ENCODE measurements around the gene PEX14.

- TF ChIP-seq POLR2AphosphoS5 (IDR thresholded peaks at IDR 0.05; ENCODE audit: insufficient read depth, low read depth, low read length) = no peak
- no peak for TF ChIP-seq CTCF (IDR thresholded peaks at IDR 0.05; ENCODE audit: extremely low read depth in 1 of 2, insufficient read depth in 1 of 2, low read depth in 1 of 2, low read length in 2 of 2)
- TF ChIP-seq POLR2A (IDR thresholded peaks at IDR 0.05; ENCODE audit: low read depth, low read length) = no peak
- no peak for TF ChIP-seq EZH2 (IDR thresholded peaks at IDR 0.05; ENCODE audit: borderline replicate concordance, low read depth, low read length, severe bottlenecking)
- TF ChIP-seq, protein P1, sequence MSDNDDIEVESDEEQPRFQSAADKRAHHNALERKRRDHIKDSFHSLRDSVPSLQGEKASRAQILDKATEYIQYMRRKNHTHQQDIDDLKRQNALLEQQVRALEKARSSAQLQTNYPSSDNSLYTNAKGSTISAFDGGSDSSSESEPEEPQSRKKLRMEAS (IDR thresholded peaks at IDR 0.05; ENCODE audit: insufficient read depth, insufficient read length) = no peak
- no peak for TF ChIP-seq JUN (IDR thresholded peaks at IDR 0.05; ENCODE audit: borderline replicate concordance, insufficient read depth, insufficient read length, low read depth)
Measured at GRCh38 chr1:10432910-10433700, 41.6 kb upstream of the PEX14 start.

Measured in endothelial cell of umbilical vein (primary cell).